ENCODE measurements around the gene SIRPB2. TPM values are rescaled to one million over a fixed set of nuclear protein-coding genes. Genes with fewer than 3 reads are reported as not detected.

The SIRPB2 gene
- total and polyA plus RNA-seq, 2 of the 4 experiments (the other 2 are of a cell fraction) = not detected

- Histone ChIP-seq H3K56ac (ENCODE audit: extremely low read depth, insufficient read depth, low read length) (no peak overlapping the region), H3K9me3 (ENCODE audit: control insufficient read depth, insufficient read depth, low read length) (no peaks in the 10 kb centered on the region), H3K4ac (ENCODE audit: low read depth, low read length) (no peak overlapping the region), H3K27ac (ENCODE audit: insufficient read depth, low read length) (no peak overlapping the region), H4K20me1 (ENCODE audit: insufficient read depth, low read length) (no peaks in the 10 kb centered on the region), H3K14ac (replicated peaks; ENCODE audit: low read depth, low read length) (no peak overlapping the region), H4K5ac (ENCODE audit: low read depth, low read length) (no peak overlapping the region), H3K9ac (ENCODE audit: low read depth, low read length) (no peak overlapping the region), H2AK5ac (ENCODE audit: low read depth, low read length) (no peak overlapping the region), H2BK20ac (ENCODE audit: low read depth, low read length) (no peak overlapping the region), H3K18ac (ENCODE audit: low read depth, low read length) (no peak overlapping the region), H3K23ac (ENCODE audit: low read depth, low read length) (no peak overlapping the region), H2AFZ (replicated peaks; ENCODE audit: low read length, poor library complexity) (no peak overlapping the region), H3K36me3 (ENCODE audit: control insufficient read depth, insufficient read depth, low read length) (no peaks in the 10 kb centered on the region), H4K91ac (ENCODE audit: insufficient read depth, low read depth, low read length) (no peak overlapping the region), H2AK9ac (replicated peaks; ENCODE audit: low read depth, low read length, poor library complexity) (no peak overlapping the region), H2BK15ac (ENCODE audit: low read depth, low read length) (no peak overlapping the region), H3K27me3 (ENCODE audit: control insufficient read depth, insufficient read depth, low read length) (peaks cover 10% of the 10 kb centered on the region), H3K4me2 (ENCODE audit: low read depth, low read length) (no peak overlapping the region), H2BK5ac (ENCODE audit: low read depth, low read length, poor library complexity, severe bottlenecking) (no peak overlapping the region), H3K9me1 (ENCODE audit: insufficient read depth, low read length) (no peaks in the 10 kb centered on the region), H3K4me3 (ENCODE audit: insufficient read depth, low read depth, low read length) (no peak overlapping the region), H3K4me1 (ENCODE audit: control insufficient read depth, insufficient read depth, low read length) (no peaks in the 10 kb centered on the region), H2BK120ac (ENCODE audit: low read depth, low read length) (no peak overlapping the region), H3K79me1 (ENCODE audit: low read depth in 1 of 2, low read length in 2 of 2) (no peaks in the 10 kb centered on the region), H4K8ac (ENCODE audit: low read depth in 2 of 2, low read length in 2 of 2) (no peak overlapping the region)
- BruUV-seq (replicated peaks) = no TSS peak
- 0% methylated on average over 1 of the region's 3 CpGs; no CpG with 5 or more reads in 1 of the 2 experiments for WGBS, 2 experiments (ENCODE audit: extremely low coverage in 2 of 2, insufficient read length in 1 of 2)
- dilution Hi-C loops (cut with HindIII; ENCODE audit: low sequenced_read_pairs, unreplicated experiment) (no loop called here), intact Hi-C loops (cut with micrococcal nuclease) (no loop called here), in situ Hi-C loops (cut with MboI; ENCODE audit: low sequenced_read_pairs) (no loop called here)
- no peak for TF ChIP-seq USF2 (IDR thresholded peaks at IDR 0.05; ENCODE audit: low read depth, low read length)
- no peak for TF ChIP-seq MXI1 (IDR thresholded peaks at IDR 0.05; ENCODE audit: borderline replicate concordance, low read depth, low read length)
- TF ChIP-seq POLR2A (IDR thresholded peaks at IDR 0.05; ENCODE audit: low read depth, low read length) = no peak
- no peak for TF ChIP-seq RFX5 (IDR thresholded peaks at IDR 0.05; ENCODE audit: low read depth, low read length)
- no peak for TF ChIP-seq FOS (IDR thresholded peaks at IDR 0.05; ENCODE audit: low read depth, low read length)
- no peak for TF ChIP-seq CEBPB (IDR thresholded peaks at IDR 0.05; ENCODE audit: low read depth, low read length)
- TF ChIP-seq MAFK (IDR thresholded peaks at IDR 0.05; ENCODE audit: low read depth, low read length) = no peak
- no peak for TF ChIP-seq CTCF (conservative IDR thresholded peaks at IDR 0.05; ENCODE audit: low read depth, low read length)
- DNase-seq (no peak), ATAC-seq (ENCODE audit: low read depth) (no peak)
- ChIA-PET CTCF (no interaction called here), POLR2A (ENCODE audit: unreplicated experiment) (no interaction called here)
Measured at GRCh38 chr20:1500496-1500895, 9.3 kb upstream of the SIRPB2 start.
